WTC11 (cell line): Measurements from ENCODE around the gene TATDN2. TPM values are rescaled to one million over a fixed set of nuclear protein-coding genes. Genes with fewer than 3 reads are reported as not detected.

Source experiments
- ATAC-seq: fragments of 200-7000 bp; cut with Tn5 transposase; 2 replicates; pipeline ENCODE4 v1.10.0; 2021; ENCODE audit warnings: mild to moderate bottlenecking, moderate library complexity
- CTCF ChIA-PET: fragments of 300-600 bp; sonication (Branson Sonifier 250); formaldehyde crosslinking; loops from one replicate; lab custom pipeline; 2021; ENCODE audit warnings: antibody characterized with exemption; lab: Charles Lee
- POLR2A ChIA-PET: fragments of 350-600 bp; sonication (Branson Sonifier 250); formaldehyde crosslinking; loops from one replicate; lab custom pipeline; 2021; ENCODE audit warnings: antibody characterized with exemption; lab: Charles Lee
- DNase-seq: peaks from one replicate; pipeline ENCODE4 v3.0.0; 2021; ENCODE audit warnings: low spot score
- H3K27ac Mint-ChIP-seq: 2 replicates; pipeline ENCODE4 v1.8.0; 2021; ENCODE audit warnings: mixed read lengths
- H3K27me3 Mint-ChIP-seq: 2 replicates; pipeline ENCODE4 v1.8.0; 2021; ENCODE audit warnings: low read depth, mild to moderate bottlenecking, moderate library complexity, mixed read lengths
- H3K36me3 Mint-ChIP-seq: 2 replicates; pipeline ENCODE4 v1.8.0; 2021; ENCODE audit warnings: mixed read lengths
- H3K4me1 Mint-ChIP-seq: 2 replicates; pipeline ENCODE4 v1.8.0; 2022; ENCODE audit warnings: mixed read lengths
- H3K4me3 Mint-ChIP-seq: 2 replicates; pipeline ENCODE4 v1.8.0; 2021; ENCODE audit warnings: mild to moderate bottlenecking, moderate library complexity, mixed read lengths
- H3K9me3 Mint-ChIP-seq: 2 replicates; pipeline ENCODE4 v1.8.0; 2021; ENCODE audit warnings: mixed read lengths
- E2F4 ChIP-seq: sonication (generic); formaldehyde crosslinking; IDR thresholded peaks from 2 replicates; pipeline ENCODE4 v1.8.1; 2022; ENCODE audit warnings: low read depth, mild to moderate bottlenecking, moderate library complexity, missing genetic modification reagents, borderline replicate concordance
- EMX1 ChIP-seq: fragments of 250-450 bp; sonication (Bioruptor Pico); IDR thresholded peaks from 2 replicates; pipeline ENCODE4 v1.8.0; 2021; ENCODE audit warnings: mild to moderate bottlenecking
- FOXK1 ChIP-seq: sonication (generic); formaldehyde crosslinking; IDR thresholded peaks from 2 replicates; pipeline ENCODE4 v1.8.0; 2022; ENCODE audit warnings: mild to moderate bottlenecking, moderate library complexity, missing genetic modification reagents
- FOXP4 ChIP-seq: sonication (generic); formaldehyde crosslinking; IDR thresholded peaks from 2 replicates; pipeline ENCODE4 v1.8.0; 2022; ENCODE audit warnings: mild to moderate bottlenecking, missing genetic modification reagents
- IRF1 ChIP-seq: sonication (generic); formaldehyde crosslinking; IDR thresholded peaks from 2 replicates; pipeline ENCODE4 v1.8.0; 2023; ENCODE audit warnings: missing genetic modification reagents
- JAZF1 ChIP-seq: fragments of 250-450 bp; sonication (Bioruptor Pico); IDR thresholded peaks from 2 replicates; pipeline ENCODE4 v1.9.0; 2021; ENCODE audit warnings: moderate library complexity, mild to moderate bottlenecking, inconsistent platforms
- NFE2L1 ChIP-seq: sonication (generic); formaldehyde crosslinking; IDR thresholded peaks from 2 replicates; pipeline ENCODE4 v1.8.1; 2023; ENCODE audit warnings: missing genetic modification reagents
- NR3C1 ChIP-seq: sonication (generic); formaldehyde crosslinking; conservative IDR thresholded peaks from 2 replicates; pipeline ENCODE4 v1.8.1; 2023; ENCODE audit warnings: low read depth, mild to moderate bottlenecking, missing genetic modification reagents
- PRDM15 ChIP-seq: sonication (generic); formaldehyde crosslinking; IDR thresholded peaks from 2 replicates; pipeline ENCODE4 v1.8.0; 2022; ENCODE audit warnings: missing genetic modification reagents
- SMAD3 ChIP-seq: sonication (generic); formaldehyde crosslinking; IDR thresholded peaks from 2 replicates; pipeline ENCODE4 v1.8.0; 2022; ENCODE audit warnings: missing genetic modification reagents, mild to moderate bottlenecking, borderline replicate concordance
- USF1 ChIP-seq: sonication (generic); formaldehyde crosslinking; IDR thresholded peaks from 2 replicates; pipeline ENCODE4 v1.8.0; 2022; ENCODE audit warnings: mild to moderate bottlenecking, missing genetic modification reagents
- ZNF232 ChIP-seq: sonication (generic); formaldehyde crosslinking; IDR thresholded peaks from 2 replicates; pipeline ENCODE4 v1.8.0; 2022; ENCODE audit warnings: mild to moderate bottlenecking, missing genetic modification reagents
- ZNF416 ChIP-seq: fragments of 250-450 bp; sonication (Bioruptor Pico); IDR thresholded peaks from 2 replicates; pipeline ENCODE4 v1.9.0; 2021; ENCODE audit warnings: mild to moderate bottlenecking, inconsistent platforms
- ZNF512 ChIP-seq: sonication (generic); formaldehyde crosslinking; IDR thresholded peaks from 2 replicates; pipeline ENCODE4 v1.8.1; 2022; ENCODE audit warnings: missing genetic modification reagents, borderline replicate concordance
- total RNA-seq: library from RNA; stranded (reverse); gene quantifications from 3 replicates; pipeline ENCODE4 v1.2.3, GENCODE V29; 2021
- TF ChIP-seq, protein P1 (sequence below): fragments of 250-450 bp; sonication (Bioruptor Pico); IDR thresholded peaks from 2 replicates; pipeline ENCODE4 v1.8.0; 2021; ENCODE audit warnings: mild to moderate bottlenecking

Gene TATDN2
- total RNA-seq, 1 experiment from 2014 or later = 31.7 TPM

DNA sequence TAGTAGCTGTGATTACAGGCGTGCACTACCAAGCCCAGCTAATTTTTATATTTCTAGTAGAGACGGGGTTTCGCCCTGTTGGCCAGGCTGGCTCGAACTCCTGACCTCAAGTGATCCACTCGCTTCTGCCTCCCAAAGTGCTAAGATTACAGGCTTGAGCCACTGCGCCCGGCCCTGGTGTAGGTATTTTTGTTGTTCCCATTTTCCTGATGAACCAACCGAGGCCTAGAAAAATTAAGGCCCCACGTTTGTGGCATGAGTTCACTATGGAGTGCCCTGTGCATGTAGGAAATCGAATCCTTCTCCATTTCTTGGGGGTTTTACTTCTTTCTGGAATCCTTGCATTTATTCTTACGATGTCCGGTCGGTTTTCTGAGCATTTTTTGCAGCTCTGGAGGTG is 14.3 kb upstream of the TATDN2 start:
- ChIA-PET POLR2A (no interaction called here), CTCF (no interaction called here)
- ATAC-seq (no peak), DNase-seq (no peak)
- TF ChIP-seq PRDM15 (CRISPR knock-in tag) (no peak), NR3C1 (CRISPR knock-in tag) (no peak), SMAD3 (CRISPR knock-in tag) (no peak), USF1 (CRISPR knock-in tag) (no peak), FOXP4 (CRISPR knock-in tag) (no peak), EMX1 (CRISPR knock-in tag) (no peak), ZNF416 (no peak), IRF1 (CRISPR knock-in tag) (no peak), E2F4 (no peak), NFE2L1 (CRISPR knock-in tag) (no peak), JAZF1 (no peak), FOXK1 (CRISPR knock-in tag) (no peak), ZNF232 (CRISPR knock-in tag) (no peak), ZNF512 (no peak)
- TF ChIP-seq, protein P1, sequence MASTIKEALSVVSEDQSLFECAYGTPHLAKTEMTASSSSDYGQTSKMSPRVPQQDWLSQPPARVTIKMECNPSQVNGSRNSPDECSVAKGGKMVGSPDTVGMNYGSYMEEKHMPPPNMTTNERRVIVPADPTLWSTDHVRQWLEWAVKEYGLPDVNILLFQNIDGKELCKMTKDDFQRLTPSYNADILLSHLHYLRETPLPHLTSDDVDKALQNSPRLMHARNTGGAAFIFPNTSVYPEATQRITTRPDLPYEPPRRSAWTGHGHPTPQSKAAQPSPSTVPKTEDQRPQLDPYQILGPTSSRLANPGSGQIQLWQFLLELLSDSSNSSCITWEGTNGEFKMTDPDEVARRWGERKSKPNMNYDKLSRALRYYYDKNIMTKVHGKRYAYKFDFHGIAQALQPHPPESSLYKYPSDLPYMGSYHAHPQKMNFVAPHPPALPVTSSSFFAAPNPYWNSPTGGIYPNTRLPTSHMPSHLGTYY (CRISPR knock-in tag) = no peak
- peaks cover 5% of the 10 kb centered on the region; the same call in 1 of the 2 replicates for H3K36me3 Mint-ChIP-seq
- H3K4me1 Mint-ChIP-seq = peaks cover 14% of the 10 kb centered on the region
- H3K4me3 Mint-ChIP-seq = no peak overlapping the region
- H3K27ac Mint-ChIP-seq = 0 out of 2 replicates have a peak overlapping the region, but pooled peaks have one; percentile 60
- no peaks in the 10 kb centered on the region for H3K27me3 Mint-ChIP-seq
- peaks cover 15% of the 10 kb centered on the region; the same call in 1 of the 2 replicates for H3K9me3 Mint-ChIP-seq
